ENCODE results near the gene KIF6.

KIF6 gene

DNA sequence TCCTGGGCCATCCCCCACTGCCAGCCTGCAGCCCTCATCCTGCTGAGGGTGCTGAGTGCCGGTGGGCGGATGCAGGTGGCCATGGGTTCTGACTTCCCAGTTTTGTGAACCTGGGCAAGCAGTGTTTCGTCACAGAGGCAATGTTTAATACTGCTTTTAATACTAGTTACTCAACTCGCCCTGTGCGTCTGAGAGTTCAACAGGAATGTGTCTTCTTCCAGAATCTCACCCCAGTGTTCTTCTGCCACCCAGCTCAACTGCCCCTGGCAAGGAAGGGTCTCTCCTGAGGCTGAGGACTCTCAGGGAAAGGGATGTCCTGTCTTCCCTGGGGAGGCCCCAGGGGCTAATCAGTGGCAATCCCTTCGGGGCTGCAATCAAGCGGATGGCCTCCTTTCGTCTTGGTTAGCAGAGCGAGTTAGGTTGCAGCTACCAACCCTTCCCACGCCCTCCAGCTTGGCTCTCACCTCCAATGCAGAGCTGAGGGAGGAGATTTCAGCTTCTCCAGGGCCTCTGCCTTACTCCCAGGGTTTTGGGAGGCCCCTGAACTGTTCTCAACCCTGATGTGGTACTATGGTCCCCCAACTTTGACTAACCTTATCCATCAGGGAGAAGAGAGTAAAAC is 404.7 kb downstream of the KIF6 start:
- 87 to 90% methylated on average over 7 to 10 of the region's 10 CpGs for WGBS, 2 experiments (ENCODE audit: insufficient coverage in 2 of 2)

DNA sequence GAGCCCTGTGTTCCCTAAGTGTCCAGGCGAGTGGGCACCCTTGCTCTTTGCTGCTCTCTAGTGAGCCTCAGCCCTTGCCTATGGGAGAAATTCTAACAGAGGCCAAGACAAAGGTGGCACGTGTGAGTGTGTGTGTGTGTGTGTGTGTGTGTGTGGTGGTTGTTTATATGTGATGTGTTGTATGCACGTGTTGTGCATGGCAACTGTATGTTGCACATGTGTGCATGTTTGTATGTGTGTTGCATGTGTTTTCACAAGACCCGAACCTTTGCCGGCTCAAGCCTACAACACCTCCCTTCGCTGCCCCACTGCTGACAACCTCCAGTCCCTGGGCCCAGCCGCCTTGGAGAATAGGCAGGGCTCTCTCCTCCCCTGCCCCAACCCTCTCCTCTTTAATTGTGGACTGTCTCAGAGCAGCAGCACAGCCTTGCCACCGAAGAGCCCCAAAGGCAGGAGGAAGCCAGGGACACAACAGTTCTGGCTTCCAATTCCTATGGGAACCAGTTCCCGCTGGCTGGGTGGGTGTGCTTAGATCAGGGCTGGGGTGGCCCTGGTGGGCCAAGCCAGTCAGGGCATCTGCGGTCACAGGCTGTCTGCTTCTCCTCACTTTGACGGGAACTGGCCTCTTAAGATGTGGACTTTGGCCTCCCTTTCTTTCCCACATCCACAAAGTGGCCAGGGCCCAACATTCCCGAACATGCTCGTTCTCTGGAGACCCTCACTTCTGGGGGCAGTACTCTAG is 405.4 kb downstream of the KIF6 start:
- no peak overlapping the region for H3K27ac ChIP-seq (ENCODE audit: low read depth, low read length, severe bottlenecking)
- WGBS, 2 experiments (ENCODE audit: insufficient coverage in 2 of 2): 88 to 94% methylated on average over 10 to 13 of the region's 13 CpGs
- H3K9me3 ChIP-seq (ENCODE audit: control insufficient read depth, low read length): no peaks in the 10 kb centered on the region
- H3K36me3 ChIP-seq (ENCODE audit: control insufficient read depth, insufficient read depth, low read length): no peaks in the 10 kb centered on the region
- no peak overlapping the region for H3K4me3 ChIP-seq (ENCODE audit: extremely low read depth, insufficient read depth, low read length, poor library complexity, severe bottlenecking)
- H3K4me1 ChIP-seq (ENCODE audit: control insufficient read depth, insufficient read depth, low read length, poor library complexity, severe bottlenecking): no peaks in the 10 kb centered on the region

More for the DNA sequence above, 404.7 kb downstream of the KIF6 start:
- Histone ChIP-seq H3K27ac (ENCODE audit: low read depth, low read length, severe bottlenecking) (no peak overlapping the region), H3K4me3 (ENCODE audit: extremely low read depth, insufficient read depth, low read length, poor library complexity, severe bottlenecking) (no peak overlapping the region), H3K36me3 (ENCODE audit: control insufficient read depth, insufficient read depth, low read length) (no peaks in the 10 kb centered on the region), H3K9me3 (ENCODE audit: control insufficient read depth, low read length) (no peaks in the 10 kb centered on the region), H3K4me1 (ENCODE audit: control insufficient read depth, insufficient read depth, low read length, poor library complexity, severe bottlenecking) (no peaks in the 10 kb centered on the region)

DNA sequence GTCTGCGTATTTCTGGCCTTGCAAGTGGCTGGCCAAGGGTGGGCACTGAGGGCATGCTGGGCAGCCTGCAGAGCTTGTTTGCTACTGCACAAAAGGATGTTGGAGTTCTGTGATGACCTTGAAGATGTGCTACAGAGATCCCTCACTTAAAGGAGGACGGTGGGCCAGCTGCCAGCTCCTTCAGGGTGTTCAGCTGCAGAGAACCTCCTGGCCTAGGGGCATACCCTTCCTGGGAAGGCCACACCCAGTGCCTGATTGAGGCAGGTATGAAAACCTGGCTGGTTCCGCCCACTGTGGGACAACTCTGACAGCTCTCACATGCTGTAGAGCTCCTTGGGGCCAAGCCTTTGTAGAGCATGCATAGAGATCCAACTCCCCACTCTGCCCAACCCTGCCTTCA is 408.0 kb downstream of the KIF6 start:
- H3K9me3 ChIP-seq (ENCODE audit: control insufficient read depth, low read length): no peaks in the 10 kb centered on the region
- WGBS, 2 experiments (ENCODE audit: insufficient coverage in 2 of 2): 84 to 89% methylated on average over 3 of the region's 3 CpGs

DNA sequence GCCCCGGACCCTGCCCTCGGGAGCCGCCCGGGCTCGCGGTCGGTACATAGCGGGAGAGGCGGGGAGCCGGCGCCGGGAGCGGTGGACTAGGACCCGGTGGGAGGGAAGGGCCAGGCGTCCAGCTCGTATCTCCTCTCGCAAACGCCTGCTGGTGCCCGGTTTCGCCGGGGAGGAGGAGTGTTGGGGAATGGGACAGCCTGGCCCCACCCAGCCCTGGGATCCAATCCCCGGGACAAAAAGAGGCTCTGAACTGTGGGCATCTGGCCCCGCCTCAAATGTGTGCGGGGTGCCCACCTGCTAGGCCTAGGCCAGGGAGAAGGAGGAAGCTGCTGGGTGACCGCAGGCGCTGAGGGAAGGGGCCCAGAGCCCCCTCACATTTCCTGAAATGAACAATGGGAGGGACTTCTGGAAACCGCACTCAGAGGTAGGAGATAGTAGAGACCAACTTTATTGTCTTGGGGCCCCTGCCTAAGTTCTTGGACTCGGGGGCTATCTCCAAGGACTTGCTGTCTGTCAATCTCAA is 410.9 kb downstream of the KIF6 start, which contains the start of gene KCNK17:
Gene KCNK17, minus strand, starts transcription at position 147 of the 523 bp plus-strand sequence. Its CDS starts 99 bp downstream, at position 48.
- Histone ChIP-seq H3K36me3 (ENCODE audit: control insufficient read depth, insufficient read depth, low read length) (no peaks in the 10 kb centered on the region), H3K4me3 (ENCODE audit: extremely low read depth, insufficient read depth, low read length, poor library complexity, severe bottlenecking) (peak within 1 kb of the TSS; percentile 30), H3K27ac (ENCODE audit: low read depth, low read length, severe bottlenecking) (no peak within 1 kb of the TSS), H3K4me1 (ENCODE audit: control insufficient read depth, insufficient read depth, low read length, poor library complexity, severe bottlenecking) (peaks cover 6% of the 10 kb centered on the region), H3K9me3 (ENCODE audit: control insufficient read depth, low read length) (no peaks in the 10 kb centered on the region)
- 6 to 19% methylated on average over 21 to 25 of the region's 28 CpGs for WGBS, 2 experiments (ENCODE audit: insufficient coverage in 2 of 2)

More for the DNA sequence above, 408.0 kb downstream of the KIF6 start:
- Histone ChIP-seq H3K4me3 (ENCODE audit: extremely low read depth, insufficient read depth, low read length, poor library complexity, severe bottlenecking) (no peak overlapping the region), H3K36me3 (ENCODE audit: control insufficient read depth, insufficient read depth, low read length) (no peaks in the 10 kb centered on the region), H3K4me1 (ENCODE audit: control insufficient read depth, insufficient read depth, low read length, poor library complexity, severe bottlenecking) (peaks cover 6% of the 10 kb centered on the region), H3K27ac (ENCODE audit: low read depth, low read length, severe bottlenecking) (no peak overlapping the region)

DNA sequence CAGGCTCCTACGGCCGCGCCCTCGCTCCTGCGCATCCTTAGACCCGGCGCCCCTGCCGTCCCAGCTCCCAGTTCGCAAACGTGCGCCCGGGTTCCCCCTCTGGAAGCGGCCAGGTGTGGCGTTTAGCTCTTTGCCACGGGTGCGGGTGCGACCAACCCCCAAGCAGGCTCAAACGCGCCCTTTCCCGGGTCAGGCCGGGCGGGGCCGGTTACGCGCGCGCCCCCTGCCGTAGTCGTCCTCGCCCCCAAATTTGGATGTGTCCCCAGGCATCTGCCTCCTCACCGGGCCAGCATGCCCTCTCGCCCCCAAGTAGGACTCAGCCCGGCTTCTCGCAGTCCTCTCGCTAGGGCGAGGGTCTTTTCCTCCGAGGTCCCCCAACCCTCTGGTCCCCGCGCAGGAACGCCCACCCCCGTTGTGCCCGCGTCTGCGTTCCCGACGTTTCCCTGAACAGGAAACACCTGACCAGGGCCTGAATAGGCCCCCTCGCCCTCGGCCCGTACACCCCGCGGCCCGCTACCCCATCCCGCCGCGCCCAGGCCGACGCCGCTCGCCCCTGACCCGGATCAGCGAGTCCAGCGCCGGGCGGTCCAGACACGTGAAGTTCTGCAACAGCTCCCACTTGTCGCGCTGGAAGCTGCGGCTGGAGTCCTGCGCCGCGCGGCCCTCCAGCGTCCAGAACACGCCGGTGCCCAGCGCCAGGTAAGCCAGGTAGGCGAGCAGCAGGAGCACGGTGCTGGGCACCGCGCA is 411.5 kb downstream of the KIF6 start:
- H3K27ac ChIP-seq (ENCODE audit: low read depth, low read length, severe bottlenecking): no peak overlapping the region
- H3K4me1 ChIP-seq (ENCODE audit: control insufficient read depth, insufficient read depth, low read length, poor library complexity, severe bottlenecking): peaks cover 6% of the 10 kb centered on the region
- no peaks in the 10 kb centered on the region for H3K9me3 ChIP-seq (ENCODE audit: control insufficient read depth, low read length)
- WGBS, 2 experiments (ENCODE audit: insufficient coverage in 2 of 2): 1 to 2% methylated on average over 56 to 68 of the region's 80 CpGs
- H3K4me3 ChIP-seq (ENCODE audit: extremely low read depth, insufficient read depth, low read length, poor library complexity, severe bottlenecking): peak overlapping the region; percentile 30
- H3K36me3 ChIP-seq (ENCODE audit: control insufficient read depth, insufficient read depth, low read length): no peaks in the 10 kb centered on the region

DNA sequence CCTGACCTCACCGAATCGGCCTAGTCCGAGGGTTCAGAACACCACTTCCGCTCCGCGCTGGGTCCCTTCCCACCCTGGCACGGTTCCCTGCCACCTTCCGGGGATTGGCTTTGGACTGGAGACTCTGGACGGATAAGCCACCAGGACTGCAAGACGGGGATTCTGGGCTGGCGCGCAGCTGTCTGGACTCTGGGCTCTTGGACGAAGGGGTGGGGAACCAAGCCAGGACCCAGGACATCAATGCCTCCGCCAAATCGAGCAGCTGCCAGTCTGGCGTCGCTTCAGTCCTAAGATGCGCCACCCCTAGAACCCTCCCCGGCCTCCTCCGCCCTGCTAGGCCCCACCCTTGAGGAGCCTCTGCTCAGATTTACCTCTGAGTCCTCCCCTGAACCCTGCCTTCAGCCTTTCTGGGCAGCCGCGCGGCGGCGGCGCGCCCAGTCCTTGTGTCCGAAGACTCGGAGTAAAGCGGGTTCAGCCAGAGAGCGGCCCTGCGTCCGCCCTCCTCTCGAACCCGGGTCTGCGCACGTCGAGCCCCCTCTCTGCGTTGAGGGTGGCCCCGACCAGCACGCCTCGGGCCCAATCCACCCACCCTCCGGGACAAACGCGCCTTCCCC is 412.2 kb downstream of the KIF6 start:
- Histone ChIP-seq H3K4me1 (ENCODE audit: control insufficient read depth, insufficient read depth, low read length, poor library complexity, severe bottlenecking) (peaks cover 6% of the 10 kb centered on the region), H3K4me3 (ENCODE audit: extremely low read depth, insufficient read depth, low read length, poor library complexity, severe bottlenecking) (peak overlapping the region; percentile 30), H3K27ac (ENCODE audit: low read depth, low read length, severe bottlenecking) (no peak overlapping the region), H3K36me3 (ENCODE audit: control insufficient read depth, insufficient read depth, low read length) (no peaks in the 10 kb centered on the region), H3K9me3 (ENCODE audit: control insufficient read depth, low read length) (no peaks in the 10 kb centered on the region)
- 45 to 50% methylated on average over 34 to 42 of the region's 45 CpGs for WGBS, 2 experiments (ENCODE audit: insufficient coverage in 2 of 2)

DNA sequence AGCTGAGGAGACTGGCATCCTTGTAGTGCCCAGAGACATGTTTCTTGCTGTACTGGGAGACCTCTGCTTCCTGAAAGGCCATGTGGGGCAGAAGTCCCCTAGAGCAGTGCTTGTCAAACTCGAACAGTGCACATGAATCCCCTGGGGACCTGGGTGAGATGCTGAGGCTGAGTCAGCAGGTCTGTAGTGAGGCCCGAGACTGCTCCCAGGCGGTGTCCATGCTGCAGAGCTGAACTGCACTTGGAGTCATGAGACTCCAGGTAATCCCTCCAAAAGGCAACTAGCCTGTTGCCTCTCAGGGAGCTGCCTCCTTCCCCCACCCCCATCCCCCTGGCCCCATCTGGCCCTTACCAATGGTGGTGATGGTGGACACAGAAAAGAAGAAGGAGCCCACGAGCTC is 414.7 kb downstream of the KIF6 start:
- Histone ChIP-seq H3K36me3 (ENCODE audit: control insufficient read depth, insufficient read depth, low read length) (no peaks in the 10 kb centered on the region), H3K4me3 (ENCODE audit: extremely low read depth, insufficient read depth, low read length, poor library complexity, severe bottlenecking) (no peak overlapping the region), H3K9me3 (ENCODE audit: control insufficient read depth, low read length) (no peaks in the 10 kb centered on the region), H3K27ac (ENCODE audit: low read depth, low read length, severe bottlenecking) (no peak overlapping the region), H3K4me1 (ENCODE audit: control insufficient read depth, insufficient read depth, low read length, poor library complexity, severe bottlenecking) (peaks cover 6% of the 10 kb centered on the region)
- WGBS, 2 experiments (ENCODE audit: insufficient coverage in 2 of 2): 48 to 73% methylated on average over 2 to 3 of the region's 4 CpGs

DNA sequence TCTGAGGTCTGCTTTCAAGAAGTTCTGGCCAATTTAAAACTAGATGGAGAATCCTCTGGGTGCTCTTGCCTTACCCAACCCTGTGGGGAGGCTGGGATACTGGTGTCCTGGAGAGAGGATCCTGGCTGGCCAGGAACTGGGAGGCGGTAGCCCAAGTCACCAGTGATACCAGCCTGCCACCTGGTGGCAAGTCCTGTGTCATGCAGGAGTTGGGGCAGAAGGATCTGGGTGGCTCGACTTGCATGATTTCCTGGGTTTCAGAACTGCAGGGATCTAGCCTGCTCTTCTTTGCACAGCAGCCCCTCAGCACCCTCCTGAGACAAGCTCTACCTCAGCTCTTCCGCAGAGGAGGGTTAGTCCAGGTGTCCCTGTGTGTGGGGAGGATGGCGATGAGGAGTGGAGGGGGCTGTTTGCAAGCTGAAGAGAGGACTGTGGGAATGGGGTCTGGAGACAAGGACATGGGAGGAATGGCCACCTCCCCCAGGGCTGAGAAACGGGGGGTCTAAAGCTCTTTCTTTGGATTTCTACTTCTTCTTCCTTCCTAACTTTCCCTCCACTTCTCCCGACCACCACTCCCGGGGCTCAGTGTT is 415.2 kb downstream of the KIF6 start:
- Histone ChIP-seq H3K36me3 (ENCODE audit: control insufficient read depth, insufficient read depth, low read length) (no peaks in the 10 kb centered on the region), H3K9me3 (ENCODE audit: control insufficient read depth, low read length) (no peaks in the 10 kb centered on the region), H3K4me3 (ENCODE audit: extremely low read depth, insufficient read depth, low read length, poor library complexity, severe bottlenecking) (no peak overlapping the region), H3K4me1 (ENCODE audit: control insufficient read depth, insufficient read depth, low read length, poor library complexity, severe bottlenecking) (peaks cover 6% of the 10 kb centered on the region), H3K27ac (ENCODE audit: low read depth, low read length, severe bottlenecking) (no peak overlapping the region)
- 8 to 55% methylated on average over 2 to 4 of the region's 7 CpGs for WGBS, 2 experiments (ENCODE audit: insufficient coverage in 2 of 2)

DNA sequence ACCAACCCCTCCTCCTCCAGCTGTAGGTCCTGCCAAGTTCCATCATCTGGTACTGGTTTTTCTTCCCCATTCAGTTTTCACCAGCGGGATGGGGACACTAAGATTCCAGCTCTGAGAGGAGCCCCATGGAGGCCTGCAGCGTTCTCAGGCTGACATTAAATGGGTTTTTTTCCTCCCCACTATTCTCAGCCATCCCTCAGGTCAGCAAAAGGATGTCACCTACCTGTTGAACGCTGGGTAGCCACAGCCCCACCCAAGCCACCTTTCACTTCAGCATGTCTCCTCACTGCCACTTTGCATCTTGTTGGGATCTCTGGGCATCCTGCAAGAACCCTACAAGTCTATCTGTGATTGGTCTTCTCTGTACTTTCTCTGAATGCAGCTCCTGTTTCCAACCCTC is 417.7 kb downstream of the KIF6 start:
- no peak overlapping the region for H3K4me3 ChIP-seq (ENCODE audit: extremely low read depth, insufficient read depth, low read length, poor library complexity, severe bottlenecking)
- no peak overlapping the region for H3K27ac ChIP-seq (ENCODE audit: low read depth, low read length, severe bottlenecking)
- no peaks in the 10 kb centered on the region for H3K9me3 ChIP-seq (ENCODE audit: control insufficient read depth, low read length)
- H3K4me1 ChIP-seq (ENCODE audit: control insufficient read depth, insufficient read depth, low read length, poor library complexity, severe bottlenecking): no peaks in the 10 kb centered on the region
- H3K36me3 ChIP-seq (ENCODE audit: control insufficient read depth, insufficient read depth, low read length): no peaks in the 10 kb centered on the region
- WGBS, 2 experiments (ENCODE audit: insufficient coverage in 2 of 2): 75 to 84% methylated on average over 3 of the region's 3 CpGs

DNA sequence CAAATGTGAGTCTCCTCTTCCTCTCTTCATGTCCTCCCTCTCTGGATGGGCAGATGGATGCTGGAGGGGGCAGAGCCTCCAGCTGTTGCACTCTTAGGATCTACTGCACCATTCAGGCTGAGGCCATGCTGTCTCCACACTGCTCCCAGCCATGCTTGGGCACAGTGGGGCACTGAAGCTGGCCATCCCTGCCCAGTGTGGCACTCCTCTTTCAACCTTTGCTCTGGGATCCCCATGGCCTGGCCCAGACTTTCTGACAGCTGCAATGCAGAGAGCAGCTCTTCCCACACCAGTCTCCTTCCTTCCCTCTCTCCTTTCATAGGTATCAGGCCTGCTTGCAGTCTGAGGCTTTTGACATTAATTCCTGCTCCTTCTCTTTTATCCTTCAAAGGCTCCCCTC is 420.3 kb downstream of the KIF6 start:
- Histone ChIP-seq H3K4me1 (ENCODE audit: control insufficient read depth, insufficient read depth, low read length, poor library complexity, severe bottlenecking) (no peaks in the 10 kb centered on the region), H3K27ac (ENCODE audit: low read depth, low read length, severe bottlenecking) (no peak overlapping the region), H3K36me3 (ENCODE audit: control insufficient read depth, insufficient read depth, low read length) (no peaks in the 10 kb centered on the region), H3K9me3 (ENCODE audit: control insufficient read depth, low read length) (no peaks in the 10 kb centered on the region), H3K4me3 (ENCODE audit: extremely low read depth, insufficient read depth, low read length, poor library complexity, severe bottlenecking) (no peak overlapping the region)

Data from mesodermal cell (in vitro differentiated cells).